Esophagus muscularis mucosa (tissue), 4 donors: ENCODE measurements around the gene PYCR2. TPM values are rescaled to one million over a fixed set of nuclear protein-coding genes. Genes with fewer than 3 reads are reported as not detected.

Source experiments
- DNase-seq: peaks from one replicate; pipeline ENCODE4 v3.0.0-alpha.2; 2017; ENCODE audit errors: extremely low spot score
- H3K27ac ChIP-seq, 4 donors: fragments of 200-600 bp; sonication (generic); replicated peaks in 1 of 4; 1 replicate in 3 of 4; 2 replicates in 1 of 4; pipeline ENCODE4 v1.5.1; 2016 to 2019; ENCODE audit warnings: mild to moderate bottlenecking in 1 of 4
- H3K27me3 ChIP-seq, 4 donors: fragments of 200-600 bp; sonication (generic); one replicate each; pipeline versions ENCODE4 v1.5.1 to v1.6.0; 2016 to 2019
- H3K36me3 ChIP-seq, 4 donors: fragments of 200-600 bp; sonication (generic); one replicate each; pipeline ENCODE4 v1.5.1; 2016 to 2019
- H3K4me1 ChIP-seq, 4 donors: fragments of 200-600 bp; sonication (generic); one replicate each; pipeline ENCODE4 v1.5.1; 2016 to 2019
- H3K4me3 ChIP-seq, 4 donors: fragments of 200-600 bp; sonication (generic); 1 replicate in 2 of 4; 2 replicates in 2 of 4; pipeline ENCODE4 v1.5.1; 2016 to 2019; ENCODE audit warnings: mild to moderate bottlenecking in 4 of 4, moderate library complexity in 1 of 4
- H3K9me3 ChIP-seq, 4 donors: fragments of 200-600 bp; sonication (generic); 1 replicate in 3 of 4; 2 replicates in 1 of 4; pipeline ENCODE4 v1.5.1; 2016 to 2019
- CTCF ChIP-seq, 3 experiments: fragments of 200-600 bp in 2 of 3; fragments of 450-650 bp in 1 of 3; sonication (generic) in 2 of 3; IDR thresholded peaks; one replicate each; pipeline ENCODE4 v1.5.1; 2017 to 2019; ENCODE audit warnings: antibody characterized with exemption in 3 of 3, mild to moderate bottlenecking in 2 of 3, moderate library complexity in 1 of 3
- EP300 ChIP-seq: sonication (generic); formaldehyde crosslinking; IDR thresholded peaks from one replicate; pipeline ENCODE4 v1.6.1; 2017; ENCODE audit warnings: antibody characterized with exemption
- POLR2A ChIP-seq: fragments of 450-650 bp; IDR thresholded peaks from one replicate; pipeline ENCODE4 v1.6.1; 2017; ENCODE audit warnings: antibody characterized with exemption, moderate library complexity, mild to moderate bottlenecking, low read depth
- POLR2AphosphoS5 ChIP-seq, 2 donors: sonication (generic); formaldehyde crosslinking; IDR thresholded peaks; one replicate each; pipeline ENCODE4 v1.6.1; 2017; ENCODE audit warnings: antibody characterized with exemption in 2 of 2
- WGBS: methylation state at CpG from one replicate; pipeline ENCODE4 v1.1.5; 2018; 5-methylcytosine and 5-hydroxymethylcytosine counted together
- intact Hi-C: fragments of 100-400 bp; cut with DNase I; formaldehyde crosslinking; loops from one replicate; pipeline ENCODE4 v1.15.1; 2023
- total RNA-seq, 4 donors: library from RNA; depleted of rRNA; stranded (reverse); fragments of >200 nt; gene quantifications; one replicate each; pipeline versions ENCODE4 v1.1.0 to v1.2.1, GENCODE V29; 2016

The PYCR2 gene
- total RNA-seq, 4 donors from 2014 or later = 37.4 to 73.6 (median 58.2) TPM

GRCh38 chr1:225886159-225887029 is 37.7 kb downstream of the PYCR2 start:
- no peak overlapping the region for H3K27ac ChIP-seq
- no peaks in the 10 kb centered on the region for H3K36me3 ChIP-seq
- intact Hi-C loops = no loop called here
- peaks cover under 1 to 15% (median 11%) of the 10 kb centered on the region in 4 donors for H3K4me1 ChIP-seq
- no peak for DNase-seq
- H3K4me3 ChIP-seq = no peak overlapping the region
- H3K27me3 ChIP-seq = peaks cover 0 to 17% (median 0%) of the 10 kb centered on the region in 4 donors
- TF ChIP-seq EP300 = no peak
- no peak for TF ChIP-seq POLR2AphosphoS5 (IDR thresholded peaks at IDR 0.05)
- TF ChIP-seq POLR2A = no peak
- TF ChIP-seq CTCF (IDR thresholded peaks at IDR 0.05) = no peak
- WGBS = 92% methylated on average over 17 of the region's 19 CpGs
- no peaks in the 10 kb centered on the region for H3K9me3 ChIP-seq

- WGBS = 95% methylated on average over 6 of the region's 6 CpGs
- peaks cover 11 to 25% (median 21%) of the 10 kb centered on the region in 4 donors for H3K4me1 ChIP-seq
- H3K9me3 ChIP-seq = no peaks in the 10 kb centered on the region
- H3K36me3 ChIP-seq = no peaks in the 10 kb centered on the region
- no peak overlapping the region for H3K4me3 ChIP-seq
- H3K27ac ChIP-seq = no peak overlapping the region
- TF ChIP-seq EP300 = no peak
- TF ChIP-seq CTCF (IDR thresholded peaks at IDR 0.05) = no peak
- TF ChIP-seq POLR2AphosphoS5 (IDR thresholded peaks at IDR 0.05) = no peak
- no peak for TF ChIP-seq POLR2A
- intact Hi-C loops = no loop called here
- peaks cover 0 to 17% (median 0%) of the 10 kb centered on the region in 4 donors for H3K27me3 ChIP-seq
- no peak for DNase-seq
These were observed 38.7 kb downstream of the PYCR2 start for GRCh38 chr1:225885336-225885735.

GRCh38 chr1:225883616-225884265 is 40.3 kb downstream of the PYCR2 start:
- TF ChIP-seq POLR2A = no peak
- TF ChIP-seq POLR2AphosphoS5 (IDR thresholded peaks at IDR 0.05) = no peak
- TF ChIP-seq CTCF (IDR thresholded peaks at IDR 0.05) = no peak
- no peak for TF ChIP-seq EP300
- Histone ChIP-seq H3K4me1 (peaks cover 27 to 41% (median 37%) of the 10 kb centered on the region in 4 donors), H3K9me3 (no peaks in the 10 kb centered on the region), H3K27me3 (peaks cover 0 to 13% (median 0%) of the 10 kb centered on the region in 4 donors), H3K36me3 (no peaks in the 10 kb centered on the region), H3K4me3 (peak overlapping the region; percentile 79 to 98 (median 88)), H3K27ac (peak overlapping the region; percentile 82 to 92 (median 89))
- DNase-seq = no peak
- intact Hi-C loops = no loop called here
- 88% methylated on average over 10 of the region's 11 CpGs for WGBS

- no peak for TF ChIP-seq POLR2A
- TF ChIP-seq CTCF (IDR thresholded peaks at IDR 0.05) = no peak
- peak in 1 of 2 donors; percentile 6 for TF ChIP-seq POLR2AphosphoS5 (IDR thresholded peaks at IDR 0.05)
- TF ChIP-seq EP300 = no peak
These were observed 41.1 kb downstream of the PYCR2 start for GRCh38 chr1:225882694-225883615.

More at GRCh38 chr1:225882694-225883615, 41.1 kb downstream of the PYCR2 start:
- 21% methylated on average over 19 of the region's 63 CpGs for whole genome bisulfite sequencing
- intact Hi-C loops = no loop called here
- no peaks in the 10 kb centered on the region for H3K9me3 ChIP-seq
- H3K36me3 ChIP-seq = no peaks in the 10 kb centered on the region
- H3K27ac ChIP-seq = peak overlapping the region; percentile 82 to 92 (median 89)
- DNase-seq = no peak
- peaks cover 0 to 5% (median 0%) of the 10 kb centered on the region in 4 donors for H3K27me3 ChIP-seq
- H3K4me3 ChIP-seq = peak overlapping the region; percentile 79 to 98 (median 88)
- peaks cover 35 to 49% (median 45%) of the 10 kb centered on the region in 4 donors for H3K4me1 ChIP-seq
